Amniotic stem cell (primary cell): Measurements from ENCODE around the gene HIF1A.
"Not testable (repeated sequence)": the region's sequence is repeated elsewhere in the genome, so short reads cannot be mapped to it uniquely, and the experiment has no call there.

ENCODE experiments used
- DNase-seq: peaks from one replicate; lab custom pipeline; 2025; lab: John Stamatoyannopoulos, UW

HIF1A gene

DNA sequence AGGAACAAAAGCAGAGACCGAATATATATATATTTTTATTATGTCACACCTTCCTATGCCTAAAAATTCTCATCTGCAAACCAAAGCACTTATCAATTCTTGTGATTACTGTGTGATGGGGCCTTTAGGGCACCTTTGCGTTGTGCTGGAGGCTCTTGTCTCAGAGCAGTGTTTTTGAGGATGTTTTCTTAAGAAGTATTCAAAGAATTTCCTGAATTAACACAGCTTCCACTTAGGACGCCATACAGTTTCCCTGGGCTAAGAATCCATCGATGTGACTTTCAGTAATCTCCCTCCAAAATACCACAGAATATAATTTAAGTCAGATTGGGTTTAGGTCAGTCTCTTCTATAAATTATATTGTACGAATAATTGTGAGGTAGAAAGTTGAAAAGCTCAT lies 22.0 kb upstream of the HIF1A start:
- DNase-seq = no peak

DNA sequence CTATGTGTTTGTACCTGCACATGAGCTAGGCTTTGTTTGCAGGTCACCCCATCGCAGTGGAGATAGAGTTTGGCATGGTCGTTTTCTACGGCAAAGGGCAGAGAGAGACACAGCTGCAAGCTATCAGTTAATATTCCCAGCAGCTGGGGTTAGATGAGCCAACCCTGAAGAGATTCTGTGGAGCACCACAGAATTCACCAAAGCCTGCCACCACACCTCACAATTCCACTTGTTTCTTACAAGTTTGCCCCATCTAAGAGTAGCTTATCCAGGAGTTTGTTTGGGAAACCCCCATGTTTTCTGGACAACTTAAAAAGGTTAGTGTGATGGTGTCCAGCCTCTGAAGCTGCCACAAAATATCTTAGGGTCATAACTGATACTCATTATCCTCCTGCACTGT lies 20.0 kb upstream of the HIF1A start:
- DNase-seq = no peak

DNA sequence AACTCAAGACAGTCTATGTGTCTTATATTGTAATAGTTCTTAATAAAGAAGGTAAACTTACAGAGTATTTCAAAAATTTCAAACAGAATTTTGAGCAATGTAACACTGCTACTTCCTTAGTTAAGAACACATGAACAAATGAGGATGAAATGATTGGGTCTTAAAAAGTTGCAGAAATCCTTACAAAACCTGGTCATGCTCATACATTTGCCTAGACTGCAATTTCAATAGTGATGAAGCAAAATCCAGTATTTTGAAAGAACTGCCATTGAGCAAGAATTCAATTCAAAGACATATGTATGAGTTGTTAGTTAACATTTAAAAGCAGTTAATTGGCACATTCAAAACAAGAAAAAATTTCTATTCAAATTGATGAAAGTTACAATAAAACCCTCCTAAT lies 17.8 kb upstream of the HIF1A start:
- no peak for DNase-seq

DNA sequence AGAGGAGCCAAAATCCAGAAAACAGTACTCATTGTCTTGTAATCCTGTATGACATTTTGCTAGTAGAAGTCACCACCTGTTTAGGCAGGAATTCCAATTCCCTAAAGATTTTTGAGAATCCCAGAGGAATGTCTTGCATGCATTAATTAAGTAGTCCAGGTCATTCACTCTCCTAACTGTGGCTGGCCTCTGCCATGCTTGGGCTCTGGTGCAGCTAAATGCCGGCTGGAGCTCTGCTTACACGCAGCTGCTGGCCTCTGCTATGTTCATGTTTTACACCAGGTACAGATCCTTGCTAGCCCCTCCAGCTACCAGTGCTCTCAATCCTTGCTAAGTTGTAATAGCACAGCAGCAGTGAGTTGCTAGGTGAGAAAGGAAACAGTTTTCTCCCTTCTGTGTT lies 16.3 kb upstream of the HIF1A start:
- no peak for DNase-seq

DNA sequence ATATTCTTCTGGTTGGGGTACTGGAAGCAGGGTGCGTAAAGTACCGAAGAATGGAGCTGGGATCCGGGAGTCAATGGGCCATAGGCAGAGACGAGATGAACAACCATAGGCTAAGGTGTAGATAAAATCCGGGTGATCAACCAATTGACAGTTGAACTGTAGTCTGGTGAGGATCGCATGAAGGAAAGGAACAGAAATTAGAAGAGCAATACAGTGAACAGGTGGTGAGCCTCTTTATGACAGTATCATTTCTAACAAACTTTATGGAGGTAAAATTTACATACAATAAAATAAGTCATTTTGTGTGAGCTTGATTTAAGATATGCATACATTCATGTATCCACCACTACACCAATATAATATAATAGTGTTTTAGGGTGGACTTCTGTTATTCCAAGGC lies 13.9 kb upstream of the HIF1A start:
- no peak for DNase-seq

DNA sequence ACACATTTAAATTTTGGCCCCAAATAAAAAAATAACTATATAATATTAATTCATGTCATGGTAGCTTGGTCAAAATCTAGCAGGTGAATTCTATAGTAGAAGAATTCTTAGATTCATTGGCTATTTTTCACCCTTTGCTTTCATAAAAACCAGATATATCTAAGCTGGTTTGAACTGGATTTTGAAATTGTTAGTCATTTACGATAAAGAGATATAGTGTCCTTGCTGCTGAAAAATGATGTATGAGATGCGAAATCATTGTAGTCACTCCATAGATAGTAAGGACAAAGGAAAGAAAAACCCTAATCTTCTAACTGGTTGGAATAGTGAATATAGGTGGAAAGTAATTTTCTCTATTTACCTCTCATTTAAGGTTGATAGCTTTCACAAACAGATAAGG lies 12.2 kb upstream of the HIF1A start:
- DNase-seq = no peak

DNA sequence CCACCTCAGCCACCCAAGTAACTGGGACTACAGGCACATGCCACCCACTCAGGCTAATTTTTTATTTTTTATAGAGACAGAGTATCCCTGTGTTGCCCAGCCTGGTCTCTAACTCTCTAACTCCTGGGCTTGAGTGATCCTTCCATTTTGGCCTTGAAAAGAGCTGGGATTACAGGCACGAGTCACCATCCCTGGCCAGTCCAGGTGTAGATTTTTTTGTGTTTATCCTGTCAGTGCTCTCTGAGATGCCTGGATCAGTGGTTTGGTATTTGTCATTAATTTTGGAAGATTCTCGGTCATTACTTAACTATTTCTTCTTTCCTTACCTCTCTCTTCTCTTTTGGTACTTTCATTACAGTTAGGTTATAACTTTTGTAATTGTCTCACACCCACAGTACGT lies 5.3 kb upstream of the HIF1A start:
- no peak for DNase-seq

DNA sequence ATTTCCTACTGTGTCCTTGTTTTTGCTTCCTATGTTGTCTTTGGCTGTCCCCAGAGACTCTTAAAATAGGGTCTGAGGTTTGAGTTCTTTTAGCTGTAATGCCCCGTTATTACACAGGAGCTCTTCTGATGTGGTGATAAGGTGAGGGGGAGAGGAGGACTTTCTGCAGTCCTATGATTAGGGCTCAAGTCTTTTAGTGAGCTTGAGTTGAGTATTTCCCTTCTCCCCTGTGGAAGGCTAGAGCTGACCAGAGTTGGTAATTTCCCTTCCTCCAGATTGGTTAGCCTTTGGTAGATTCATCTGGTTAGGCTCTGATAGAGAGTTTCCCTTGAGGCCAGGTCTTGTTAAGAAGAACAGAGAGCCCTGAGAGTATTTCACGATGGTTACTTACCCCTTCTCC lies 4.3 kb upstream of the HIF1A start:
- DNase-seq = no peak

DNA sequence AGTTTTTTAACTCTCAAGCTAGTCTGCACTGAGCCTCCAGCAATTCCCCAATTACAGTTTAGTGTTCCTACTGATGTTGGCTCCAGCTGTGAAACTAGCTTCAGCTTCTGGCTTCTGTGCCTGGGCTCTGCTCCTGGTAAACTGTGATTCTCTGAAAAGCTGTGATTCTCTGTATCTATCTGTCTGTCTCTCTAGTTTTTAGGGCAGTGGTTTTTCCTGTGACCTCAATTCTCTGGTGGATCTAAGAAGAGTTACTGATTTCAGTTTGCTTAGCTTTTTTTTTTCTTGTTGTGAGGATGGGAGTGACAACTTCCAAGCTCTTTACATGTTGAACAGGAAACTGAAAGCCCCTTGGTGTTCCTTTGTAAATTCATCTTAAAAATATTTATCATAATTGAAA lies 3.8 kb upstream of the HIF1A start:
- no peak for DNase-seq

DNA sequence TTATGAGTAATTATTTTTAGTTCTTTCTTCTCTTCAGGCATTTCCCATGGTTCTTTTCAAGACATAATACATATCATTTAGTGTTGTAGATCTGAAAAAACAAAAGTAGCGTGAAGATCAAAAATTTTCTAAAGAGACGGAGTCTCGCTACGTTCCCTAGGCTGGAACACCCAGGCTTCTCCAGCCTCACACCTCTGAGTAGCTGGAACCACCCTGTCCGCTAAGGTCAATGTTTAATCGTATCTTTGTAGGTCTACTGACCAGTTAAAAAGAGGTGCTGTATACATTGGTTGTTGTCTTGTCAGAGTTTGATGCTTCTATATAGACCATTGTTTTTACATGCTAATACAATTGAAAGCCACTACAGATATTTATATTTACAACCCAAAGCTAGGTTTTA lies 1.3 kb upstream of the HIF1A start:
- no peak for DNase-seq

DNA sequence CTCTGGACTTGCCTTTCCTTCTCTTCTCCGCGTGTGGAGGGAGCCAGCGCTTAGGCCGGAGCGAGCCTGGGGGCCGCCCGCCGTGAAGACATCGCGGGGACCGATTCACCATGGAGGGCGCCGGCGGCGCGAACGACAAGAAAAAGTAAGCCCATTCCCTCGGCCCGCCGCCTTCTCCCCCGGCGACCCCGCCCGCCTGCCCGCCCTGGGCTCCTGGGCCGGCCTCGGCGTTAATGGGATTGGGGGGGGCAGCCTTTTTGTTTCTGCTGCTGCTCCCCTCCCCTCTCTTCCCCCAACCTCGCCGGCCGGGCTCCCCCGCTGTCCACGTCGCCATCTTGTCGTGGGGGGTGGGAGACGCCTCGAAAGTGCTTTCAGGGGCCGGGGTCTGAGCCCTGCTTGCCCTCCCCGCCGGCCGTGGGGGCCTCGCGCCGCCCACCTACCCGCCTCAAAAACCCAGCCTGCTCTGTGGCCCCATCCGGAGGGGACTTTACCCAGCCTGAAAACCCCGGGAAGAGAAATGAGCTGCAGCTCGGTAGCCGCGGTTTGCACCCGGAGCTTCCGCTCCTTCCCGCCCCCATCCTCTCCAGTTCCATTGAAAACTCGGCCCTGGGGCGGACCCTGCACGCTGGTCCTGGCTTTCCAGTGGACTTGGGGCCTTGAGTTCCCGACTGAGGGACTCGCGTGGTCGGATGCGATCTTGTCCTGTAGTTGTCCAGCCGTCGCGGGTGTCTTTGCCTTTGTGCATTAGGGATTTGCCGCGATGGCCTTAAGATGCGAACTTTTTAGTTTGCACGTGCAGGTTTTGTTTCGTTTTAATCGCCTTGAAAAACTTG lies 598 bp downstream of the HIF1A start:
- DNase-seq = no peak

DNA sequence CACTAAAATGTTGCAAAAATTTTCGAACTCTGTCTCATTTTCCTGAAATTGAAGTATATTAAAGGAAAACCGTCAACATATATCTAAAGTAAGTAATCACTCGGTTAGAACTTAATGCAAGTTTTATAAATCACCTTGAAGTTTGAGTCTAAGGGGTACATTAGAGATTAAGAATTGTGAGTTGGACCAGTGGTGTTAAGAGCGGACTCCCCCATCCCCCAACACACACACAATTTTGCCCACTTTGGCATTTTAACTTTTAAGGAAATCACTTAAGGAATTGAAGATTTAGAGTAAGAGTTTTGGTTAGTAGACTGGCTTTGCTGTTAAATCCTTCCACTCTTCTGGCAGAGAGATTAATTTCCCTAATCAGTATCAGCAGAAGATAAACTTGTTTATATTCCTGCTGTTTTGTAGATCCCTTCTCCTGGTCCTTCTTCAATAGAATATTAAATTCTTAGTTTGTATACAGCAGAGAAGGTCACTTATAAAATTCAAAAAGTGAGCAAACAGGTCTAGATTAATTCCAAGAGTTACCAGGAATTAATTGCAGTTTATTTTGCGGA lies 1.5 kb downstream of the HIF1A start:
- DNase-seq = no peak

DNA sequence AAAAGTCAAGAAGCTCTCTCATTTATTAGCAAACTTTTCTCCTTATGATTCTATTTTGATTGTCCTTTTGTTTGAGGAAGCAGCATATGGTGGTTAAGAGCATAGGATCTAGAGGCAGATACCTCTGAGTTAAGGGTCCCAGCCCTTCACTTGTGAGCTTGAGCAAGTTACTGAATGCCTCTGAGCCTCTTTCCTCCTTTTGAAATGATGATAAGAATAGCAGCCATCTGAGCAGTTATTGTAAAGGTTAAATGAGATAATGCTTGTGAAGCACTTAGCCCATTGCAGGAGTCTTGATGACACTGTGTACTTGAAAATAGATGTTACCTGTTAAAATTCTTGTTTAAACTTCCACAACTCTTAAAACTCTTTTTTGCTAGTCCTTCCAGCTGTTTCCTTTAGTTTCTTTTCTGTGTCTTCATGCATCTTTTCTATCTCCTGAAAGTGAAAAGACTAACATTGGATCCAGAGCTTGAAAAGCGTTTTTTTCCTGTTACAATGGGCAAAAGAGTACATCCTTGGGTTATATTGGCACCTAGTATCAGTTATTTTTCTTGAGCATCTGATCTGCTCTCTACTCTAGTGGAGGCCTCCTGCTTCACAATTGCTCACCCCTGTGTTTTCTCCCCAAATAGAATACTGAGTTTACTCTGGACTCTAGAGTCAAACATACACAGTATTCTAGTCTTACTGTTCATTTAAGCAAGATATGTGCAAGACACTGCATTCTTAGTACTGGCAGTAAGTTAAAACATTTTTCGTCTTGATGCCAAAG lies 3.1 kb downstream of the HIF1A start:
- no peak for DNase-seq

DNA sequence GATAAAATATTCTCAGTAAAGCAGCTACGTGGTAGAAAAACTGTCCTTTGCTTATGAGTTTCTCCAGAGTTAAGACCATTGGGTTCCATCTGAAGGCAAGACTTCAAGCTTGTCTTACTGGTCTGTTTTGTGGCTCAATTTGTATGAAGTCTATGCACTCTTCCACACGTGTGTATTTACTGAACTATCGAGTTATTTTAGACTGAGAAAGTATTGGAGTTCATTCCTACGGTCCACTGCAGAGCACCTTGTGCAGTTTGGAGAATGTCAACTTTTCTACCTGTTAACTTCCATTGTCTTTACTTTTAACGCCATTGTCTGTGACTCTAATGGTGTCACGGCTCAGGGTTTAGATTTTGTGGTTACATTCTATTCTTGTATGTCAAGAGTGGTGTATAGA lies 3.7 kb downstream of the HIF1A start:
- no peak for DNase-seq

DNA sequence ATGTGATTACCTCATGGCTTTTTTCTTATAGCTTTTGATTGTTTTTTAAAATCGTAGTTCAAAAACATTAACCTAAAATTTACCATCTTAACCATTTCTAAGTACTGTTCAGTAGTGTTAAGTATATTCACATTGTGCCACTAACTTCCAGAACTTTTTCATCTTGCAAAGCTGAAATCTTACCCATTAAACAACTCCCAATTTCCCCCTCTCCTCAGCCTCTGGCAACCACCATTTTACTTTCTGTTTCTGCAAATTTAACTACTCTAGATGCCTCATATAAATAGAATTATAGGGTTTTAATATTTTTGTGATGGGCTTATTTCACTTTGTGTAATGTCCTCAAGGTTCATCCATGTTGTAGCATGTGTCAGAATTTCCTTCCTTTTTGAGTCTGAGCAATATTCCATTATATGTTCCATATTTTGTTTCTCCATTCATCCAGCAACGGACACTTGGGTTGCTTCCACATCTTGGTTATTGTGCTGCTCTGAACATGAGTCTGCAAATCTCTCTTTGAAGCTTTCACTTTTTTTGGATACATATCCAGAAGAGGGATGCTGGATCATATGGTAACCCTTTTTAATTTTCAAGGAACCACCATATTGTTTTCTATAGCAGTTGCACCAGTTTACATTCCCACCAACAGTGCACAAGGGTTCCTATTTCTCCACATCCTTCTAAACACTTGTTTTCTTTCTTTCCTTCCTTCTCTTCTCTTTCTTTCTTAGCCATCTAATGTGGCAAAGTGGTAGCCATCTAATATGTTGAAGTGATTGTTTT lies 5.0 kb downstream of the HIF1A start:
- DNase-seq = no peak

DNA sequence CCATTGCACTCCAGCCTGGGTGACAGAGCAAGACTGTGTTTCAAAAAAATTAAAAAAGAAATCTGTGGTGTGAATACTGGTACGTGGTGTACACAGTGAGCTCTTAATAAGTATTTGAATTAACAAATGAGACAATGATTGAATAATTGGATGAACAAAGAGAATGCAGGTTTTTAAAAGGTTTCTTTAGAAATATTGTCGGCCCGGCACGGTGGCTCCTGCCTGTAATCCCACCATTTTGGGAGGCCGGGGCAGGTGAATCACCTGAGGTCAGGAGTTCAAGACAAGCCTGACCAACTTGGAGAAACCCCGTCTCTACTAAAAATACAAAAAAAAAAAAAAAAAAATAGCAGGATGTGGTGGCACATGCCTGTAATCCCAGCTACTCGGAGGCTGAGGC lies 6.6 kb downstream of the HIF1A start:
- DNase-seq = no peak

DNA sequence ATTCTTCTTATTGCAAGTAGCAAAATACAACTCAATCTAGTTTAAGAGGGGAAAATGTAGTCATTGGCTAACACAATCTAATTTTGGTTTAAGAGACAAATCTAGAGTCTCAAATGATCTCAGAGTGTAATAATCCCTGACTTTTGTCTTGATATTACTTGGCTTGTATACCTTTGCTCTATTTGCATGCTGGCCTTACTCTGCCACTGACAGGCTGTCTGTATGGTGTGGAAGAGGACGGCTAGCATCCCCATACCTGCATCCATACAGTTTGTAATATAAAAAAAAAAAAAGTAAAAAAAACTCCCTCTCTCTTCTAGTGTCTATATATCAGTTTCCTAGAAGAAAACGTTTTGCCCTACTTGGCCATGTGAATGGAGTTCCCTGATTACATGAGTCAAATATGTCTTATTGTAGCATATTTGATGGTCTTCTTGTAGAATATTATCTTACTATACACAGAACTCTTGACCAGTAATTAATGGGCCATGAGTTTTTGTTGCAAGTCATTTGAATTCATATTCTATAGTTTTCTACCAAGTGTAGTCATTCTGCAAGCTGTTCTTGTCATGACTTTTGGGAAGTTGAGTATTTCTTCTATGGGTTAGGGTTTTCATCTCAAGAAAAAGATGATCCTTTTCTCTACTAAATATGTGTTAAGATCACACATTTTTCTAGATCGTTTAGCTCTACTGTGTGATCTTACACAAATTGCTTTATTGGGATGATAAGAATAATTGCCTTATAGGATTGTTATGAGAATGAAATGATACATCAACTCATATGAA lies 8.2 kb downstream of the HIF1A start:
- DNase-seq = no peak

DNA sequence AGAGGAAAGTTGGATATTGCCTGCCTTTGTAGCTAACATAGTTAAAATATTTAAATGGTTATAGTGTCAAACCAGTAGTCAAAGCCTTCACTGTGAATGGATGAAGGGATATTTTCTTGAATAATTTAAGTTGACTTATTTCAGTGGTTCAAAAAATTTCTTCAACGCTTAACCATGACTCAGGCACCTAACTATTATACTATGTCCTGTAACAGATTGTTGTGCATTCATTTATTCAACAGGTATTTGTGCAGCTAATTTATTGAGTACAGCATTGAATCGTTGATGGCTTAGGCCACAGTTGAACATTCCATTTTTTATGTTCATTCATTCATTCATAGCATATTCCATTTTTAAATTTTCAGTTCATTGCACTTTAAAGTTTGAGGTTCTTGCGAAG lies 9.2 kb downstream of the HIF1A start:
- DNase-seq = no peak

DNA sequence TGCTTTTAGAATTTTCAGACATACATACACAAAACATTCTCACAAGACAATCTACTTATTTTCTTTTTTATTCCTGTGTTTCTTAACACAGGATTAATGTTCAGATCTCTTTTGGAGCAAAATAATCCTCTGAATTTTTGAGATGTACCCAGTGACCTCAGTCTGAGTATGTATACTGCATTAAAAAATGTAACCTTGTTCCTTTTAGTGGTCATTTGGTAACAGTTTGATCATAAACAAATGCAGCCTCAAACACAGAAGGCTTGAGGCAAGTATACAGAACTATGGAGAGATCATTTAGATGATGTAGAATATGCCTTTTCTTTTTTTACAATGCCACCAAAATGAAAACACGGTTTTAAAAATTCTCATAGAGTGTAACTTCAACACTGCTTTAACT lies 9.7 kb downstream of the HIF1A start:
- DNase-seq = no peak

DNA sequence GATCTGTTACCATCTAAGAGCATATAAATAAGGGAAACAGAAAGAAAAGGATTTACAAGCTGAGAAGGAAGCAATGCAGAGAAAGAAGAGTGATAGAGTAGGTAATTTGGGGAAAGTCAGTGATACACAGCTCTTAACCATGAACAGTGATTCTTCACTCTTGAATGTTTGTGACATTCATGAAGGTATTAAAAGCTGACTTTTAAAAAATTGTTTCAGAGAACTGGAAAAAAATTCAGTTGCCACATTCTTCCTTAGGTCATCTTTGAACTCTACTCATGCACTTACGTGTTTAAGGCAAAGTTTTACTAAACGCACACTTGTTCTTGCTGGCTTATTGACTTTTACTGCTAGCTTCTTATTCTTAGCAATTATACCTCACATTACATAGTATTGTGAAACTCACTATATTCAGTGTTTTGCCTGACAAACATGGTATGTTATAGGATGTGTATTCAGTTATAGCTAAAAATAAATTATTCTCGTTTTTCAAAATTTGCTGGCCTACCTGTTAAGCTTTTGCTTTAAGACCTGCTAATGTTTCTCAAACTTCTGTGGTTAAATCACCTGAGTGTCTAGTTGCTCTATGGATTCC lies 10.9 kb downstream of the HIF1A start:
- DNase-seq = no peak

DNA sequence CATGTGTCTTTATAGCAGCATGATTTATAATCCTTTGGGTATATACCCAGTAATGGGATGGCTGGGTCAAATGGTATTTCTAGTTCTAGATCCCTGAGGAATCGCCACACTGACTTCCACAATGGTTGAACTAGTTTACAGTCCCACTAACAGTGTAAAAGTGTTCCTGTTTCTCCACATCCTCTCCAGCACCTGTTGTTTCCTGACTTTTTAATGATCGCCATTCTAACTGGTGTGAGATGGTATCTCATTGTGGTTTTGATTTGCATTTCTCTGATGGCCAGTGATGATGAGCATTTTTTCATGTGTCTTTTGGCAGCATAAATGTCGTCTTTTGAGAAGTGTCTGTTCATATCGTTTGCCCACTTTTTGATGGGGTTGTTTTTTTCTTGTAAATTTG lies 12.5 kb downstream of the HIF1A start:
- not testable (repeated sequence) for DNase-seq
